ENCODE results near the gene ADA. TPM values are rescaled to one million over a fixed set of nuclear protein-coding genes. Genes with fewer than 3 reads are reported as not detected.

The ADA gene
- polyA plus RNA-seq, 3 donors, result 6.3 to 7.0 (median 6.3) TPM

DNA sequence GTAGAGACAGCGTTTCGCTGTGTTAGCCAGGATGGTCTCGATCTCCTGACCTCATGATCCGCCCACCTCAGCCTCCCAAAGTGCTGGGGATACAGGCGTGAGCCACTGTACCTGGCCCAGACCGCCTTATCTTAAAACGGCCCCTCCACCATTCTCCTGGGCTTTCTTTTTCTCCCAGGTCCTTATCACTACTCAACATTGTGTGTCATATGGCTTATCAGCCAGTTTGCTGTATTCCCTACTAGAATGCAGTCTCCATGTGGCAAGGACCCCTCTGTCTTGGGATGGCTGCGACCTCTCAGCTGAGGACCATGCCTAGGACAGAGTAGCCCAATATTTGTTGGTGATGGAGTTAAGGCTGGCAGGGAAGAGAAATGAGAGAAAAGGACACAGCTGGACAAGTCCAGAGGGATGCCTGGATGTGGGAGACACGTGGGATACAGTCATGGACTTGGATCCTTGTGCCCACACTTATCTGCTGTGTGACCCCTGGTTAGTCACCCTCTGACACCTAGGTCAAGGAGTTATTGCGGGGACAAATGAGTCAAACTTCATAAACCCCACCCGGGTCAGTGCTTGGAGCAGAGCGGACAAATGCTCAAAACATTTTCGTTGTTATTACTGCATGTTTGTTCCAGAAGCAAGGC is 24.0 kb downstream of the ADA start:
- no peak for DNase-seq (ENCODE audit: low read depth in 3 of 3, low spot score in 2 of 3)

DNA sequence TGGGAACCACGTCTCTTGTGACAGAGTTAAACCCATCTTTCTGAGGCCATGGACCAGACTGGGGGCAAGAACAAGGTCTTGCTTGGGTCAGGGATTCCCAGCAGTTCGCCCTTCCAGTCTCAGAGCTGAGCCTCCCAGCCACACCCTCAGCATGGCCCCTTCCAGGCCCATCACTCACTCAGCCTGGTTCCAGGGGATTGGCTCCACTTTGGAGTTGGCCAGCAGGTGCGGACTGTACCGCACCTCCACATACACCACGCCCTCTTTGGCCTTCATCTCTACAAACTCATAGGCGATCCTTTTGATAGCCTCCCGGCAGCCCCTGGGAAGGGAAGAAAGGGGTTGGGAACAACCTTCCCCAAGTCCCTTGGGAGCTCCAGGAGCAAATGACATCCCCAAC is 25.2 kb downstream of the ADA start:
- DNase-seq (ENCODE audit: low read depth in 3 of 3, low spot score in 2 of 3), result no peak

DNA sequence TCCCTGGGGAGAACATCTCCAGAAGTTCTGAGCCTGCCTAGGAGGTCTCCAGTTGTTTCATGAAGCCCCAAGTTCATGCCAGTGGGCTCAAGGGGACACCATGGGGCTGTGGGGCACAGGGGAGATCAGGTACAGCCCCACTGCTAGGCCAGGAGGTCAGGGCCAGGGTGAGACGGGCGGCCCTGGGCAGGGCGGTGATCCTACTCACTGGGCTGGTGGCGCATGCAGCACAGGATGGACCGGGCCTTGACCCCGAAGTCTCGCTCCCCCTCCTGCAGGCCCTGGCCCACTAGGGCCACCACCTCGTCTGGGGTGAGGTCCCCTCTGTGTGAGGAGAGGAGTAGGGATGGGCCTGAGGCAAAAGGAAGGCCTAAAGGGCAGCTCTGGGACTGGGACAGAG is 26.1 kb downstream of the ADA start:
- DNase-seq (ENCODE audit: low read depth in 3 of 3, low spot score in 2 of 3), result no peak

DNA sequence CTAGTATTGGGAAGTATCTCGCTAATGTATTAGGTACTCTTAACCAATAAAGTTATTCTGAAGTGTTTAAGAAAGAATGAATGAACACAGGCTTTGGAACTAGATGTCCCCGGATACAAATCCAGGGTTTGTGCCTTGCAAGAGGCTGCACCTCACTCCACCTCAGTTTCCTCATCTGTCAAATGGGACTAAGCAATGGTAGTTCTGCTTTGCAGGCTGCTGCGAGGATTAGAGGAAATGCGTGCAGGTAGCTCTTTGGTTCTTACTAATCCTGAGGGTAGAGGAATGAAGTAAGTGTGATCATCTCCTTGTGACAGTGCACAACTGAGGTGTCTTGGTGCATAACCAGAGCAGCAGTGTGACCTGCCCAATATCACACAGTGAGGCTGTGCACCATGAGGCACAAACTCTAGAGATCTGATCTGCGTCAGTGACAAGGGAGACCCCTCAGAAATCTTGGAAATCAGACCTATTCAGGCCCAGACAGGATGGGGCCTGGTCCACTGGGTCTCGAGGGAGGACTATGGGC is 26.7 kb downstream of the ADA start:
- no peak for DNase-seq (ENCODE audit: low read depth in 3 of 3, low spot score in 2 of 3)

DNA sequence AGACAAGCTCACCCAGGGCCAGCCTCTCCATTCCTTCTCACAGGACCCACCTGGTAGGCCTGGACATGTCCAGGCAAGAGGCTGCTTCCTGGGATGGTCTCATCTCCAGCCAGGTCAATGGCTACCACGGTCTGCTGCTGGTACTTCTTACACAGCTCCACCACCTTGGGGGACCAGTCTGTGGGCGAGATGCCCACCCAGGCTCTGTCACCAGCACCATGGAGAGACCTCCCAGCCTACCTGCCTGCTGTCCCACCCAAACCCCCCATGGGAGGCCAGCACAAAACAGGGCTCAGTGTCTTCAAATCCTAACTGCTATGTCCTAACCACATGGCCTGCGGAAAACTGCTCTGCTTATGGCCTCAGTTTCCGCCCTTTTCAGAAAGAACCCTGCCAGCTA is 27.3 kb downstream of the ADA start:
- no peak for DNase-seq (ENCODE audit: low read depth in 3 of 3, low spot score in 2 of 3)

DNA sequence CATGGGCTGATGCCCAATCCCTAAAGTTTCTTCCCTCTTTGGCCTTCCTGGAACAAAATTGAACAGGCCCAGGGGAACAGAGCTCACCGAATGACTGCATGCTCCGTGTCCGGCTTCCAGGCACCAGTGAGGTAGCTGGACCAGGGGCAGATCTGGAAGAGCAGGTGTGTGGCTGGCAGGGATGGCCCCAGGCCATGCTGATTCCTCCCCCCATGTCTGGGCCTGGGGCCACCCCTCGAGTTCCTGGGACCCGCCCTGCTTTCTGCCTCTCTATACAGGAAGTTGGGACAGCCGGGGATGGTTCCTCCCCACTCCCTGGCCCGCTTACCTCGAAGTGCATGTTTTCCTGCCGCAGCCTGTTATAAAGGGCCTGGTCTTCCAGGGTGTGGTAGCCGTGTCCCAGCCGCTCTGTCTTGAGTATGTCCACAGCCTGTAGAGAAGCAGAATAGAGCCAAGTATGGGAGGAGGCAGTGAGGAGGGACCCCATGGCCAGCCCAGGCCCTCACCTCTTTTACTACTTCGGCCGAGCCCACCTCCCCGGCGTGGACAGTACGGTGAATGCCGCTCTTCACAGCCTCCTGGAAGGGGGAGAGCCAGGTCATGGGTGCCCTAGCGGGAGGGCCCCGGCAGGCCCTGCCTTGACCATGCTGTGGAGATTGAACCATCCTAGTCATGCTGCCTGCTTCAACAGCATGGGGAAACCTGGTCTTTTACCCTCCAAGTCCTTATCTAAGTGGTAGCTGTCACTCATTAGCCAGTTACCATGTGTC is 28.8 kb downstream of the ADA start:
- DNase-seq (ENCODE audit: low read depth in 3 of 3, low spot score in 2 of 3), result no peak

DNA sequence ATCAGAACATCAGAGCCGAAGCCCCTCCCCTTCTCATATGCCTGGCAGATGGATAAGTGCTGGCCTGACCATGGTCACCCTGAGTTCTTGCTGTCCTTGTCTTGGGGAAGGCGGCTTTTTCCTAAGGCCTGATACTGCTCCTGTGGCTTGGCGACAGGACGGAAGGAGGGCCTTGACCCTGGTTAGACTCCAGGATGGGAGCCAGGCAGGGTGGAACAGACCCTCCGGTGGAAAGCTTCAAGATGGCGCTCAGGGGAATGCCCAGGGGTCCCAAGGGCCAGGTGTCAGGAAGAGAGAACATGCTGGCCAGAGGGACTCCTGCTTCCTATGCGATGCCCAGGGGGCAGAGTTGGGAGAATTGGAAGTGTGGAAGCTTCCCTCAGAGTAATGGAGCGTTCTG is 29.6 kb downstream of the ADA start:
- no peak for DNase-seq (ENCODE audit: low read depth in 3 of 3, low spot score in 2 of 3)

DNA sequence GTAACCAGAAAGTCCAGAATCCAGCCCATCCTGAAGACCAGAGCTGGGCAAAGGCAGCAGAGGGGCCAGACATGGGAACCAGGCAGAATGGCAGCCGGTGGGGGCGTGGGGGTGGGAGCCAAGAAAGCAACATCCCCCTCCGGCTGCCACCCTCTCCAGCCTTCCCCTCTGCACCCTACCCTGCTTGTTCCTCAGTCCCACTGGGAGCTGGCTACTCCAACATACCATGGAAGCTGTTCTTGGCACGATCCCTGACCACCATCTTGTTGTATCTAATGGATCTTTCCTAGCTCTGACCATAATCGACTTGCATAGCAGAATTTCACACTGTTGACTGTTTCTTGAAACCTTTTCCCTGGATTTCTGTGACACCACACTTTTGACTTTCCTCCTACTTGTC is 30.2 kb downstream of the ADA start:
- DNase-seq (ENCODE audit: low read depth in 3 of 3, low spot score in 2 of 3), result no peak

DNA sequence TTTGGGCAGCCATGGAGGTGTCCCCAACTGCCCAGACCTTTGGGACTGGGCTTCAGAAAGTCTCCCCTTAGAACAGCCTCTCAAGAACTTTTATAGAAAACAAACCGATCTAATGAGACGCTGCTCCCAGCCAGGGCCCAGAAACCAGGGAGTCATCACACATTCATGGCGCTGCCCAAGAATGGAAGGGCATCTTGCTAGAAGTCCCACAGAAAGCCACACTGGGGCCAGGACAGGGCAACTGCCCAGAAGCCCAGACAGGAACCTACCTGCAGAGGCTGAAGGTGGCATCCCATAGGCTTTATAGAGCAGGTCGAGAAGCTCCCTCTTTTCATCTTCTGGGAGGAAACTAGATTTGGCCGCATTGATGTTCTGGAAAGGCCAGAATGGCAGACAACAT is 31.5 kb downstream of the ADA start:
- no peak for DNase-seq (ENCODE audit: low read depth in 3 of 3, low spot score in 2 of 3)

DNA sequence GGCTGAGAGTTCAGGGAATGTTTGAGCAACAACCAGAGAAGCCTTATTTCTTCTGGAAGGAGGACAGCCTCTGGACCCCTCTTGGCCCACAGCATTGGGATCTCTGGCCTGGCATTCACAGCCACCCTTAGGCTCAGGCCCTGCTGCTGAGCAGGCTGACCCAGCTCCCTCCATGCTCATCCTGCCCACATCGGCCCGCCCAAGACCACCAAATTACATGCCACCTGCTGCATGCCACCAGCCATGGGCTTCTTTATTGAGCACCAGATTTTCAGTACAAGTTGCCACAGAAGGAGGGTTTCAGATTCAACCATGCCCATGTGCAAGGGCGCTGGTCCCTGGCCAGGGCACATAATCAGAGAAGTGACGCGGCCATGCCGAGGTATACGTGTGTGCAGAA is 32.2 kb downstream of the ADA start:
- DNase-seq (ENCODE audit: low read depth in 3 of 3, low spot score in 2 of 3), result no peak

DNA sequence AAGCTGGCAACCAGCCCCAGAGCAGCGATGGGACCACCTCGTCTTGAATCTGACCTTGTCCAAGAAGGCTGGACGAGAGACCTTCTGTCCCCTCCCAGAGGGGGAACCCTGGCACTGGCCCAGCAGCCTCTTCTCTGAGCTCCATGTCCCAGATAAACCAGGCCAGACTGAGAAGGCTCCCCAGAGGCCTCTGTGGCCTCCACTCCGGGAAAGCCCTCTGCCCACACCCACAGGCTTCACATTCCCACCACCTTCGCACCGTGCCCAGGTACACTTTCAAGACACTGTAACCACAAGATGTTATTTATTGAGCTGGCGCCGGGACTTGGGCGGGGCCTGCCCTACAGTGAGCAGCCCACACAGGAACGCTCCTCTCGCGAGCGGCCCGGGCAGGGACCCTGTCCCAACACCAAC is 33.2 kb downstream of the ADA start:
- DNase-seq (ENCODE audit: low read depth in 3 of 3, low spot score in 2 of 3), result no peak

DNA sequence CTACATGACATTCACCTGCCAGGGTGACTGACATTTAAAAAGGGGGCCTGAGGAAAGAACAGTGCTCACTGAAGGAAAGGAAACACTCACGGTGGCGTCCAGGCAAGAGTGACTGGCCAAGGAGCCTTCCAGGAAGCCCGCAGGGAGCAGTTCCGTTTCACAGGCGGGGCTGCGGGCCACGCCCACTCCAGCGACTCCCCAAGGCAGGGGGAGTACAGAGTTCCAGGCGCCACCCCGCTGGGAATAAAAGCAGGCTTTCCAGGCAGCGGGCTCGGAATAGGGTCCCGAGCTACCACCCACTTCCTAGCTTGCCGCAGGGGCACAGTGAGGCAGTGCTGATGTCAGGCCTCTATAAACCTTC is 34.9 kb downstream of the ADA start:
- DNase-seq (ENCODE audit: low read depth in 3 of 3, low spot score in 2 of 3), result no peak

DNA sequence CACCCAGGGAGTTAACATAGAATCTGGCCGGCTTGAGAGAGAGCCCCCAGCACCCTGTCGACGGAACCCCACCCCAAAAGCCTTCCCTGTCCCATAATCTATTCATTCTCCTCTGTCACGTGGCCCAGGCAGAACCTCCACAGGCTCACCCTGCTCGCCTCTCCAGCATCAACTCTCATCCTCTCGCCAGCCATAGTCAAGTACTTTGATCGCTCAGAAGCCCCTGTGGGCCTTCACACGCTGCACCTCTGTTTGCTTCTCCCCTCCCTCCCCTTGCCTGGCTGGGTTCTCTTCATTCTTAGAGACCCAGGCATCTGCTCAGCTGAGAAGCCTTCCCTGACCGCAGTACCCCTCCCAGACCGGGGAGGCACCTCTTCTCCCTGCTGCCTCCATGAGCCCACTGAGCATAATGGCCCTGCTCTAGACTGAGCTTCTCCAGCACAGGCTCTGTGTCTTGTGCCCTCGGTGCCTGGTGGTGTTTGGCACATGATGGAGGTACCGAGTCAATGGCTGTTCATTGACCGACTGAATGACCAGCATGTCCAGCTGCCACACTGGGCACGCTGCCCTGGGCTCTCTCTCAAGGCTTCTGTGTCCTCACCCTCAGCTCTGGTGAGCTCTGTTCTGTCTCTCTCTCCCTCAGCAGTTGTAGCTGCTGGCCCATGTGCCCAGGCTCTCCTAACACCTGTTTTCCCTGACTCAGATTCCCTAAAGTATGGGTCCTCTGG is 35.5 kb downstream of the ADA start:
- DNase-seq (ENCODE audit: low read depth in 3 of 3, low spot score in 2 of 3), result no peak

DNA sequence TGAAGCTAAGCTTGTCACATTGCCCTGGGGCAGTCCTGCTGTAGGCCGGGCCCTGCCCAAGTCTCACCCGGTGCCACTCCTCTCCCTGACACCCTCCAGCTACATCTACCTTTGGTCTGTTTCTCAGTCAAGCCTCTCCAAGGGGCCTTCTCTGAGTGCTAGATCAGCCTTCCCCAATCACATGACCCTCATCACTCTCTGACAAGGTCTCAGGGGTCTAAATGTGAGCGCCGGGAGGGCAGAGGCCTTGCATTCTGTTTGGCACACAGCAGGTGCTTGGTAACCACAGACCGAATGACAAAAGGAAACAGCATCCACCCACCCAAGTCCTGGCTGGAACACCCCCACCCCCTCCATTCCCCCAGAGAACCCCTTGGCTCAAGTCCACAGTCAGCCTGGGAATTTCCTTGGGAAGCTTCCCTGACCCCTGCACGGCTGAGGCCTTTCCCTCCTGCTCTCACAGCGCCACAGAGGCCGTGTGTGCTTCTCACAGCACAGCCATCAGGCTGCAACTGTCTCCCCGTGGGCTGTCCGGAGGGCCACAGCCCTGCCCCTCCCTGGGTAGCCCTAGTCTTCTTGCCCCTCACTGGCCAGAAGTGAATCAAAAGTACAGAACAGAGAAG is 36.2 kb downstream of the ADA start:
- no peak for DNase-seq (ENCODE audit: low read depth in 3 of 3, low spot score in 2 of 3)

DNA sequence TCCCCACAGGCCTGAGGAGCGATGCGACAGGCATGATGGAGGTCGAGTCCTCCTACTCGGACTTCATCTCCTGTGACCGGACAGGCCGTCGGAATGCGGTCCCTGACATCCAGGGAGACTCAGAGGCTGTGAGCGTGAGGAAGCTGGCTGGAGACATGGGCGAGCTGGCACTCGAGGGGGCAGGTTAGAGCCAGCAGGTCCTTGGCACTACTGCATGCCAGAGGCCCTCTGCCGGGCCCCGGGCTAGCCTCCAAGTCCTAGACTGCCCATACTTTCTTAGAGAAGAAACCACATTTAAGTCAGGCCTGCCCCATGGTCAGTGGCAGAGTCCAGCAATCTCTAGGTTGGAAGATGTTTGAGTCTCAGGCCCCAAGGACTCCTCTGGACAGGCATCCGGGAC is 37.0 kb downstream of the ADA start:
- DNase-seq (ENCODE audit: low read depth in 3 of 3, low spot score in 2 of 3), result no peak

DNA sequence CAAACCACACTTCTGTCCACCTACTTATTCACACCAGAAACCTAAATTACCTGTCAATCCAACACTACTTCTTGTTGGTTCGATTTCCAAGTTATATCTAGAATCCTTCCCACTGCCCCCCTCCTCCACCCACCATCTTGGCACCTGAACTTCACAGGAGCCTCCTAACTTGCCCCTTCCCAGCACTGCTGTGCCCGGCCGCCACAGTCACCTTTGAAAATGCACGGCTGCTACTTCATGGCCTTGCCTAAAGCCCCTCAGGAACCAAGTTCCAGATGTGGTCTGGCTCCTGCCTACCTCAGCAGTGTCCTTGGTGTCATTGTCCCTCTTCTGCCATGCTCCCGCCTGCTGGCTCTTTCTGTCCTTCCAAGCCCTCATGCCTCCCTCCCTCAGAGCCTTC is 37.9 kb downstream of the ADA start:
- DNase-seq (ENCODE audit: low read depth in 3 of 3, low spot score in 2 of 3), result no peak

DNA sequence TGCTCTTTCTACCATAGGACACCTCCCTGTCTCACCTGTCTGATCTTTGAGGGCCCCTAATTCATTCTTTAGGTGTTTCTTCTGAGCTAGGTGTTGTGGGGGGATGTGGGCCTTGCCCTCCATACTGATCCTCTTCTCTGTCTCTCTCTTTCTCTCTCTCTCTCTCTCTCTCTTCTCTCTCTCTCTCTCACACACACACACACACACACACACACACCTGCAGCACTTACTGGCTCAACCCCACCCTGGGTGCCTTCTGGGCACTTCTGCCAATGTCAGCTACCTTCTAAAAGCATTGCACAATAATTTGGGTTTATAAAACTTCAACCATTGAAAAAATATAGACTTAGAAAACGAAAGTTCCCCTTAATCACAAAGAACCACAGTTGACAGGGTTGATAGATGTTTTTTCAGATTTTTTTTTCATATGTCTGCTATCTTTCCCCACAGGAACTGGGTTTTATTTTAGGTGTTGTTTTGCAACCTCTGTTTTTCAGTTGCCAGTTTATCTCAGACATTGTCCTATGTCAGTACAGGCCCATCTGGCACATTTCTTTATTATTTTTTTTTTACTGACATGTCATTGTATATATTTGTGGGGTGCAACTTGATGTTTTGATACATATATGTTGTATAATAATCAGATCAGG is 41.1 kb downstream of the ADA start:
- DNase-seq (ENCODE audit: low read depth in 3 of 3, low spot score in 2 of 3), result no peak

DNA sequence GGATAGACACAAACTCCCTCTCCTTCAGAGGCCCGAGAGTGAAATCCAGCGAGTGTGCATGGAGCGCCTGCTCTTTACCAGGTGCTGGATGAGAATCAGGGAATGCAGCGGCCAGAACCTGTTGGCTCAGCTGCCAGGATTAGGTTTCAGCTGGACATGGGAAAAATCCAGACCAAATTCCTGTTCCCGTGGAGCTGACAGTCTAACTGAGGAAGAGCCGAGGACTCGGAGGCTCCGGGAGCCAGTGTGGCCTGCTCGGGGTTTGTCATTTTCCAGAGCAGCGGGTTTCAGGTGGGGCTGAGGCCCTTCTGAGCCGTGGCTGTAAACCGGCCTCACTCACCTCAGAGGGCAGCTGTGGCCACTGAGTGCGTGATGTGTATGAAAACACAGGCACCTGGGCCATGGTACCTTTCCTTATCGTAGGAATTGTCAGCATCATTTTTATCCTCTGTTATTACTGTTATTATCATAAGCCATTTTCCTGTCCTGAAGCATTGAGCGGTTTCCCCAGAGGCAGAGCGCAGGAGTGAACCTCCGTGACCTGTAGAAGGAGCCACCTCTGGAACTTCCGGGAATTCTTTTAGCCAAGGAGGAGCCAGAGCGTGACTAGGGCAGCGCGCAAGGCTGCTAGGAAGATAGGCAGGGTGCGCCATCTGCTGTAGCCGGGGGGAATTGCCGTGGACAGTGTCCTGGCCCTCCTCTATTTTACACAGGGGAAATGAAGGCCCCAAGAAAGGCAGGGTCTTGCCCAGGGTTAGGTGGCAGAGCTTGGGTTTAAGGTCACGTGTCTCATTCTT is 41.8 kb downstream of the ADA start:
- peak; percentile 65 to 81 (median 77) for DNase-seq (ENCODE audit: low read depth in 3 of 3, low spot score in 2 of 3)

DNA sequence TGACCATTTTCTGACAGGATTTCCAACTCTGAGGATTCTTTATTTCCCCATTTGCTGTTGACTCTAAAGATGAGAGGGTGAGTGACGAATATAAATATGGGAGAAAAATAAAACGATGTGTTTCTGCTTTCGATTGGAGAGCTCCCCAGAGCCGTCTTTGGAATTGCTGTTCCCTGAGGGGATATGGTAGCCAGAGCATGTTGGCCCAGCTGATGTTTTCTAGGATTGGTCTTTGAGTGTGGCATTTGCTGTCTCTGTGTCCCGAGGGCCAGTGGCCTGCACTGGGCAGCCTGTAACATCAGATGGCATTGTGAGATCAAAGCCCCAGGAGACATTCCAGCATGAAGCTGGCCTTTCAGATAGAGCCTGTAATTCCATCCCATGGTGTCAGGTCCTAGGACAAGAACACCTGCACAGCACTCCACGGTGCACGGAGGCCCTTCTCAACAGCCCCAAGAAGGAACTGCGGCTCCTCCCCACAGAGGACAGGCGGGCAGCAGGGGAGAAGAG is 42.4 kb downstream of the ADA start:
- no peak for DNase-seq (ENCODE audit: low read depth in 3 of 3, low spot score in 2 of 3)
